ENCODE data around the gene IFITM5. TPM values are rescaled to one million over a fixed set of nuclear protein-coding genes. Genes with fewer than 3 reads are reported as not detected.

The IFITM5 gene
- total RNA-seq, 1 donor from 2014 or later = not detected

GRCh38 chr11:285021-285893 is 14.1 kb downstream of the IFITM5 start:
- intact Hi-C loops (cut with micrococcal nuclease) = no loop called here

GRCh38 chr11:284105-285020 is 15.0 kb downstream of the IFITM5 start:
- intact Hi-C loops (cut with micrococcal nuclease) = no loop called here

GRCh38 chr11:283405-284104 is 15.8 kb downstream of the IFITM5 start:
- intact Hi-C loops (cut with micrococcal nuclease) = no loop called here

GRCh38 chr11:282630-283360 is 16.5 kb downstream of the IFITM5 start:
- intact Hi-C loops (cut with micrococcal nuclease) = no loop called here

GRCh38 chr11:282171-282570 is 17.2 kb downstream of the IFITM5 start:
- intact Hi-C loops (cut with micrococcal nuclease) = no loop called here

GRCh38 chr11:281486-282161 is 17.7 kb downstream of the IFITM5 start:
- intact Hi-C loops (cut with micrococcal nuclease) = no loop called here

- intact Hi-C loops (cut with micrococcal nuclease) = loop anchor here (1.0 kb wide), 1 partner anchor 12 kb away; no protein-coding TSS in a partner anchor
Measured at GRCh38 chr11:280706-281485, 18.4 kb downstream of the IFITM5 start.

- intact Hi-C loops (cut with micrococcal nuclease) = loop anchor here (1.0 kb wide), 1 partner anchor 11 kb away; no protein-coding TSS in a partner anchor
Measured at GRCh38 chr11:279966-280705, 19.2 kb downstream of the IFITM5 start.

- intact Hi-C loops (cut with micrococcal nuclease) = no loop called here
Measured at GRCh38 chr11:279040-279965, 20.0 kb downstream of the IFITM5 start.

GRCh38 chr11:278001-278951 is 21.1 kb downstream of the IFITM5 start, which contains the start of gene NLRP6:
Gene NLRP6 (plus strand): TSS chr11:278407. CDS start chr11:278570, 163 bp downstream.
- intact Hi-C loops (cut with micrococcal nuclease) = no loop called here

GRCh38 chr11:276219-276618 is 23.1 kb downstream of the IFITM5 start:
- intact Hi-C loops (cut with micrococcal nuclease) = no loop called here

- intact Hi-C loops (cut with micrococcal nuclease) = no loop called here
Measured at GRCh38 chr11:272931-273198, 26.5 kb downstream of the IFITM5 start.

GRCh38 chr11:272195-272930 is 27.0 kb downstream of the IFITM5 start:
- intact Hi-C loops (cut with micrococcal nuclease) = no loop called here

GRCh38 chr11:271319-271715 is 28.0 kb downstream of the IFITM5 start:
- intact Hi-C loops (cut with micrococcal nuclease) = no loop called here

GRCh38 chr11:270451-271318 is 28.6 kb downstream of the IFITM5 start:
- intact Hi-C loops (cut with micrococcal nuclease) = no loop called here

Data from T-helper 2 cell treated with Interferon-gamma antibody and Interleukin-4, amounts not matched to agents 100 ng/mL and 5 ng/mL, for 36 hours (primary cell).